Nephron progenitor cell (in vitro differentiated cells): ENCODE measurements around the gene SCCPDH.

Experiments used
- DNase-seq: peaks from one replicate; pipeline ENCODE4 v3.0.0; 2021
- H3K27ac Mint-ChIP-seq: 2 replicates; pipeline ENCODE4 v1.8.0; 2021; ENCODE audit warnings: mild to moderate bottlenecking, moderate library complexity, mixed read lengths
- H3K27me3 Mint-ChIP-seq: 2 replicates; pipeline ENCODE4 v1.8.0; 2021; ENCODE audit warnings: mild to moderate bottlenecking, low read depth, mixed read lengths; ENCODE audit not compliant: poor library complexity
- H3K36me3 Mint-ChIP-seq: 2 replicates; pipeline ENCODE4 v1.8.0; 2021; ENCODE audit warnings: low read depth, mixed read lengths
- H3K4me1 Mint-ChIP-seq: 2 replicates; pipeline ENCODE4 v1.8.0; 2021; ENCODE audit warnings: mixed read lengths
- H3K4me3 Mint-ChIP-seq: 2 replicates; pipeline ENCODE4 v1.8.0; 2021; ENCODE audit warnings: mild to moderate bottlenecking, moderate library complexity, mixed read lengths
- H3K9me3 Mint-ChIP-seq: 2 replicates; pipeline ENCODE4 v1.8.0; 2021; ENCODE audit warnings: mild to moderate bottlenecking, moderate library complexity, mixed read lengths
- CTCF ChIP-seq: fragments of 200-600 bp; sonication (generic); IDR thresholded peaks from 2 replicates; pipeline ENCODE4 v1.5.0; 2021; ENCODE audit warnings: antibody characterized with exemption

SCCPDH gene

GRCh38 chr1:246798606-246799496, 74.6 kb downstream of the SCCPDH start:
- Mint-ChIP-seq H3K4me1 (peaks cover 24% of the 10 kb centered on the region), H3K27me3 (no peaks in the 10 kb centered on the region), H3K36me3 (no peaks in the 10 kb centered on the region), H3K27ac (no peak overlapping the region), H3K4me3 (no peak overlapping the region), H3K9me3 (peaks cover 11% of the 10 kb centered on the region)
- no peak for TF ChIP-seq CTCF
- DNase-seq = no peak

- no peaks in the 10 kb centered on the region for H3K36me3 Mint-ChIP-seq
- no peak for TF ChIP-seq CTCF
- H3K4me1 Mint-ChIP-seq = peaks cover 14% of the 10 kb centered on the region
- no peak overlapping the region for H3K27ac Mint-ChIP-seq
- no peaks in the 10 kb centered on the region for H3K27me3 Mint-ChIP-seq
- DNase-seq = no peak
- H3K4me3 Mint-ChIP-seq = no peak overlapping the region
- H3K9me3 Mint-ChIP-seq = peaks cover 12% of the 10 kb centered on the region
Measured at GRCh38 chr1:246800356-246800755, 76.1 kb downstream of the SCCPDH start.

GRCh38 chr1:246800756-246801155, 76.5 kb downstream of the SCCPDH start:
- Mint-ChIP-seq H3K36me3 (no peaks in the 10 kb centered on the region), H3K27ac (no peak overlapping the region), H3K4me3 (no peak overlapping the region), H3K9me3 (peaks cover 12% of the 10 kb centered on the region), H3K4me1 (peaks cover 10% of the 10 kb centered on the region), H3K27me3 (no peaks in the 10 kb centered on the region)
- no peak for TF ChIP-seq CTCF
- DNase-seq = no peak

GRCh38 chr1:246801241-246802020, 77.2 kb downstream of the SCCPDH start:
- Mint-ChIP-seq H3K9me3 (peaks cover 12% of the 10 kb centered on the region), H3K27ac (no peak overlapping the region), H3K36me3 (no peaks in the 10 kb centered on the region), H3K27me3 (no peaks in the 10 kb centered on the region), H3K4me3 (no peak overlapping the region), H3K4me1 (peaks cover 9% of the 10 kb centered on the region)
- no peak for TF ChIP-seq CTCF
- no peak for DNase-seq

GRCh38 chr1:246803373-246803772, 79.2 kb downstream of the SCCPDH start:
- no peaks in the 10 kb centered on the region for H3K36me3 Mint-ChIP-seq
- H3K9me3 Mint-ChIP-seq = peaks cover 12% of the 10 kb centered on the region
- no peak overlapping the region for H3K27ac Mint-ChIP-seq
- H3K4me1 Mint-ChIP-seq = peaks cover 9% of the 10 kb centered on the region
- no peak for DNase-seq
- H3K27me3 Mint-ChIP-seq = no peaks in the 10 kb centered on the region
- no peak overlapping the region for H3K4me3 Mint-ChIP-seq
- TF ChIP-seq CTCF = no peak
